Mesendoderm (in vitro differentiated cells): ENCODE results near the gene ZCWPW1.
A peak's percentile ranks its signal among the peaks of the same experiment; 100 is the strongest.

Experiments
- DNase-seq: peaks from one replicate; pipeline ENCODE4 v3.0.0; 2013
- H2AK5ac ChIP-seq: 2 replicates; pipeline ENCODE4 v1.6.1; 2013; ENCODE audit warnings: low read length, inconsistent platforms
- H2BK120ac ChIP-seq: 2 replicates; pipeline ENCODE4 v1.6.1; 2013; ENCODE audit warnings: low read depth, mild to moderate bottlenecking, low read length, moderate library complexity, mixed read lengths
- H2BK15ac ChIP-seq: replicated peaks from 2 replicates; pipeline ENCODE4 v1.6.1; 2013; ENCODE audit warnings: low read depth, mild to moderate bottlenecking, moderate library complexity
- H2BK5ac ChIP-seq: 2 replicates; pipeline ENCODE4 v1.6.1; 2013; ENCODE audit warnings: low read length, inconsistent platforms
- H3K18ac ChIP-seq: 2 replicates; pipeline ENCODE4 v1.6.1; 2013; ENCODE audit warnings: mild to moderate bottlenecking, low read length, mixed read lengths
- H3K23ac ChIP-seq: one replicate; pipeline ENCODE4 v1.6.1; 2013; ENCODE audit warnings: low read length
- H3K27ac ChIP-seq: 2 replicates; pipeline ENCODE4 v1.5.1; 2013; ENCODE audit warnings: low read depth, mild to moderate bottlenecking, inconsistent platforms, low read length, moderate library complexity
- H3K27me3 ChIP-seq: 2 replicates; pipeline ENCODE4 v1.6.1; 2013; ENCODE audit warnings: low read length, control low read depth, mild to moderate bottlenecking, inconsistent platforms; ENCODE audit not compliant: insufficient read depth, poor library complexity
- H3K36me3 ChIP-seq: 2 replicates; pipeline ENCODE4 v1.6.1; 2013; ENCODE audit warnings: low read length, inconsistent platforms; ENCODE audit not compliant: control insufficient read depth, insufficient read depth
- H3K4ac ChIP-seq: one replicate; pipeline ENCODE4 v1.6.1; 2013; ENCODE audit warnings: low read depth, mild to moderate bottlenecking, low read length, moderate library complexity
- H3K4me1 ChIP-seq: 2 replicates; pipeline ENCODE4 v1.6.1; 2013; ENCODE audit warnings: low read depth, low read length, inconsistent platforms; ENCODE audit not compliant: control insufficient read depth
- H3K4me2 ChIP-seq: 2 replicates; pipeline ENCODE4 v1.6.1; 2013; ENCODE audit warnings: low read length
- H3K4me3 ChIP-seq: 2 replicates; pipeline ENCODE4 v1.5.1; 2013; ENCODE audit warnings: mild to moderate bottlenecking, low read length
- H3K56ac ChIP-seq: one replicate; pipeline ENCODE4 v1.6.1; 2013; ENCODE audit warnings: low read length
- H3K79me1 ChIP-seq: 2 replicates; pipeline ENCODE4 v1.6.1; 2013; ENCODE audit warnings: low read length, inconsistent platforms
- H3K79me2 ChIP-seq: 2 replicates; pipeline ENCODE4 v1.6.1; 2013; ENCODE audit warnings: mild to moderate bottlenecking, low read length; ENCODE audit not compliant: control insufficient read depth, insufficient read depth
- H3K9ac ChIP-seq: 2 replicates; pipeline ENCODE4 v1.6.1; 2013; ENCODE audit warnings: low read length, inconsistent platforms
- H4K5ac ChIP-seq: one replicate; pipeline ENCODE4 v1.6.1; 2013; ENCODE audit warnings: low read length
- H4K8ac ChIP-seq: one replicate; pipeline ENCODE4 v1.6.1; 2013; ENCODE audit warnings: low read depth, mild to moderate bottlenecking, control low read depth, low read length, moderate library complexity
- WGBS: extraction: QIAGEN DNeasy Blood & Tissue Kit; methylation state at CpG from one replicate; pipeline ENCODE4 v1.1.7; 2013; ENCODE audit warnings: low lambda C conversion rate, missing lambda C conversion rate; ENCODE audit not compliant: insufficient coverage; ENCODE audit errors: extremely low coverage; 5-methylcytosine and 5-hydroxymethylcytosine counted together

Gene ZCWPW1

DNA sequence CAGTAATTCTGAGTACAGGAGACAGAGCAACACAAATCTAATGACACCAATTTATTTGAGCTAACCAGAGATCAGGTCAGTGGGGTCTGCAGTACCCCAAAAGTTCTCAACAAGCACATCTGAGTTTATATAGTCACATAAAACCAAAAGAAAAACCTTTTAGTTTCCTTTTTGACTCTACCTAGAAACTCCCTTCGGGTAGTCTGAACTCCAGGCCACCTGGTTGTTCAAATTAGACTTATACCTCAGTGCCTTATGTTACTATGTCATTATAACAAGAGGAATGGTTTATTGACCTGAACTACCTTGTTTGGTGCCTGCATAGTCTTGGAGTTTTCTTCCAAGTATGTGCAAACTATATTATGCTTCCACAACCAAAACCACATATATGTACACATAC lies 14.6 kb downstream of the ZCWPW1 start:
- Histone ChIP-seq H2AK5ac (no peak overlapping the region), H3K9ac (no peak overlapping the region), H4K8ac (no peak overlapping the region), H3K4ac (no peak overlapping the region), H2BK15ac (no peak overlapping the region), H3K4me2 (no peak overlapping the region), H3K27ac (no peak overlapping the region), H2BK120ac (no peak overlapping the region), H3K27me3 (no peaks in the 10 kb centered on the region), H3K36me3 (no peaks in the 10 kb centered on the region), H3K56ac (no peak overlapping the region), H3K4me1 (no peaks in the 10 kb centered on the region), H3K18ac (no peak overlapping the region), H3K79me1 (no peaks in the 10 kb centered on the region), H4K5ac (no peak overlapping the region), H3K23ac (no peak overlapping the region), H3K79me2 (no peaks in the 10 kb centered on the region), H2BK5ac (no peak overlapping the region), H3K4me3 (no peak overlapping the region)
- DNase-seq, result no peak
- WGBS, result no CpG with 5 or more reads among the region's 1 CpG

- H3K27me3 ChIP-seq, result no peaks in the 10 kb centered on the region
- H4K5ac ChIP-seq, result no peak overlapping the region
- no peaks in the 10 kb centered on the region for H3K79me2 ChIP-seq
- H4K8ac ChIP-seq, result no peak overlapping the region
- no peaks in the 10 kb centered on the region for H3K36me3 ChIP-seq
- H3K18ac ChIP-seq, result no peak overlapping the region
- H2AK5ac ChIP-seq, result no peak overlapping the region
- H3K79me1 ChIP-seq, result no peaks in the 10 kb centered on the region
- no peaks in the 10 kb centered on the region for H3K4me1 ChIP-seq
- no peak overlapping the region for H2BK5ac ChIP-seq
- no peak overlapping the region for H3K9ac ChIP-seq
- H3K56ac ChIP-seq, result no peak overlapping the region
- H2BK15ac ChIP-seq, result no peak overlapping the region
- H3K27ac ChIP-seq, result no peak overlapping the region
- DNase-seq, result no peak
- no peak overlapping the region for H2BK120ac ChIP-seq
- H3K4me3 ChIP-seq, result no peak overlapping the region
- H3K4me2 ChIP-seq, result no peak overlapping the region
- no peak overlapping the region for H3K4ac ChIP-seq
- no peak overlapping the region for H3K23ac ChIP-seq
These were observed 15.2 kb downstream of the ZCWPW1 start for GRCh38 chr7:100413346-100413745.

GRCh38 chr7:100411101-100411500 lies 17.4 kb downstream of the ZCWPW1 start:
- H3K4me2 ChIP-seq, result no peak overlapping the region
- no peaks in the 10 kb centered on the region for H3K36me3 ChIP-seq
- H3K23ac ChIP-seq, result no peak overlapping the region
- no peak overlapping the region for H2BK120ac ChIP-seq
- H3K4me1 ChIP-seq, result no peaks in the 10 kb centered on the region
- no peaks in the 10 kb centered on the region for H3K27me3 ChIP-seq
- no peak overlapping the region for H3K9ac ChIP-seq
- no CpG with 5 or more reads among the region's 6 CpGs for WGBS
- H3K27ac ChIP-seq, result no peak overlapping the region
- no peak overlapping the region for H3K56ac ChIP-seq
- no peak overlapping the region for H2BK5ac ChIP-seq
- H3K4me3 ChIP-seq, result no peak overlapping the region
- H4K5ac ChIP-seq, result no peak overlapping the region
- no peaks in the 10 kb centered on the region for H3K79me1 ChIP-seq
- H4K8ac ChIP-seq, result no peak overlapping the region
- no peak for DNase-seq
- no peak overlapping the region for H2AK5ac ChIP-seq
- no peaks in the 10 kb centered on the region for H3K79me2 ChIP-seq
- H2BK15ac ChIP-seq, result no peak overlapping the region
- H3K18ac ChIP-seq, result no peak overlapping the region
- no peak overlapping the region for H3K4ac ChIP-seq

DNA sequence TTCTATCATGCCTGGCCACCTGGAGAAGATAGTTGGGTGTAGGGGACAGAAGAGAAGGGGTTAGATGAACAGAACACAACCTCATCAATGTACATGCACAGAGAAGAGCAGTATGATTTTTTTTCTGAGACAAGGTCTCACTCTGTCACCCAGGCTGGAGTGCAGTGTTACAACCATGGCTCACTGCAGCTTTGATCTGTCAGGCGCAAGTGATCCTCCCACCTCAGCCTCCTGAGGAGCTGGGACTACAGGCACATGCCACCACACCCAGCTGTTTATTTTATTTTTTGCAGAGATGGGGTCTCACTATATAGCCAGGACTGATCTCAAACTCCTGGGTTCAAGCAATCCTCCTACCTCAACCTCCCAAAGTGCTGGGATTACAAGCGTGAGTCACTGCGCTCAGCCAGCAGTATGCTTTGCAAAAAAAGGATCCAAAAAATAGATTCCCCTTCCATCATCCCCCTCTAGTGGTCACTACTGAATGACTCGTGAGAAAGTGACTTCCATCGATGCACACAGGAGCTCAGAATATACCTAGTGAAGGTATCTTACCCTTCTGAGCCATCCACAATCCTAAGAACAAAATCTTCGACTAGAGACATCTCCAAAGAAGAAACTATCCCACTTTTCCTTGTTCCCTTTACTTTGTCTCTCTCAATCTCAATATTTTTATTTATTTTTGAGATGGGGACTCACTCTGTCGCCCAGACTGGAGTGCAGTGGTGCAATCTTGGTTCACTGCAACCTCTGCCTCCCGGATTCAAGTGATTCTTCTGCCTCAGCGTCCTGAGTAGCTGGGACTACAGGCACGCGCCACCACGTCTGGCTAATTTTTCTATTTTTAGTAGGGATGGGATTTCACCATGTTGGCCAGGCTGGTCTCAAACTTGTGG lies 21.0 kb downstream of the ZCWPW1 start:
- H3K79me2 ChIP-seq, result no peaks in the 10 kb centered on the region
- H2AK5ac ChIP-seq, result no peak overlapping the region
- no peaks in the 10 kb centered on the region for H3K27me3 ChIP-seq
- no peak overlapping the region for H3K9ac ChIP-seq
- no peak overlapping the region for H3K4me3 ChIP-seq
- H3K27ac ChIP-seq, result no peak overlapping the region
- H3K36me3 ChIP-seq, result no peaks in the 10 kb centered on the region
- no peak overlapping the region for H3K18ac ChIP-seq
- H2BK15ac ChIP-seq, result no peak overlapping the region
- WGBS, result no CpG with 5 or more reads among the region's 12 CpGs
- no peak overlapping the region for H4K5ac ChIP-seq
- H3K56ac ChIP-seq, result no peak overlapping the region
- no peak overlapping the region for H3K4ac ChIP-seq
- H3K23ac ChIP-seq, result no peak overlapping the region
- no peaks in the 10 kb centered on the region for H3K79me1 ChIP-seq
- no peak overlapping the region for H4K8ac ChIP-seq
- H3K4me1 ChIP-seq, result no peaks in the 10 kb centered on the region
- no peak overlapping the region for H2BK120ac ChIP-seq
- no peak overlapping the region for H3K4me2 ChIP-seq
- DNase-seq, result peak; percentile 78
- H2BK5ac ChIP-seq, result no peak overlapping the region

DNA sequence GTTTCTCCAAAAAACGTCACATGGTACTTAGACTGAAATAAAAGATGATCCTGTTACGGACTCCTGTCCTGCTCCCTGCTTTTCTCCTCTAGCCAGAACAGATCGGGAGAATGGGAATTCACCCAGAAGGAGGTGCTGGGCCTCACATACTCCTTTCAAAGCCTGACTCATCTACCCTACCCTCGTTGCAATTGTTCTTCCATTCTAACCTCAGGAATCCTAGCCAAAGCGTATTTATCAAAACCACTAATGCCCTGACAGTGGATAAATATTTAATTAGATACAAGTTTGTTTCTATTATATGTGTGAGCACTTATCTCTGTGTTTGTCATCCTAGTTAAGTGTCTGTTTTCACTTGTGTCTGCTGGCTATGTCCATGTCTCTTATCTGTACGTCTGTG lies 21.7 kb downstream of the ZCWPW1 start:
- Histone ChIP-seq H2BK5ac (no peak overlapping the region), H4K8ac (no peak overlapping the region), H3K4ac (no peak overlapping the region), H3K36me3 (no peaks in the 10 kb centered on the region), H2BK15ac (no peak overlapping the region), H4K5ac (no peak overlapping the region), H3K56ac (no peak overlapping the region), H3K4me3 (no peak overlapping the region), H3K79me2 (no peaks in the 10 kb centered on the region), H3K23ac (no peak overlapping the region), H3K4me1 (no peaks in the 10 kb centered on the region), H3K4me2 (no peak overlapping the region), H3K27me3 (no peaks in the 10 kb centered on the region), H3K9ac (no peak overlapping the region), H3K79me1 (no peaks in the 10 kb centered on the region), H3K18ac (no peak overlapping the region), H2AK5ac (no peak overlapping the region), H2BK120ac (no peak overlapping the region), H3K27ac (no peak overlapping the region)
- no peak for DNase-seq
- WGBS, result no CpG with 5 or more reads among the region's 6 CpGs

GRCh38 chr7:100402241-100402640 lies 26.3 kb downstream of the ZCWPW1 start:
- Histone ChIP-seq H2BK5ac (no peak overlapping the region), H3K18ac (no peak overlapping the region), H3K9ac (no peak overlapping the region), H3K27ac (no peak overlapping the region), H3K27me3 (no peaks in the 10 kb centered on the region), H3K4ac (no peak overlapping the region), H2AK5ac (no peak overlapping the region), H3K79me2 (no peaks in the 10 kb centered on the region), H3K4me2 (no peak overlapping the region), H2BK120ac (no peak overlapping the region), H3K23ac (no peak overlapping the region), H4K5ac (no peak overlapping the region), H3K4me3 (no peak overlapping the region), H3K79me1 (no peaks in the 10 kb centered on the region), H3K4me1 (no peaks in the 10 kb centered on the region), H4K8ac (no peak overlapping the region), H2BK15ac (no peak overlapping the region), H3K56ac (no peak overlapping the region), H3K36me3 (no peaks in the 10 kb centered on the region)
- no peak for DNase-seq
- no CpG with 5 or more reads among the region's 2 CpGs for whole genome bisulfite sequencing
